Mucosa of descending colon (tissue), 3 donors: ENCODE results near the gene SLC16A13. TPM values are rescaled to one million over a fixed set of nuclear protein-coding genes. Genes with fewer than 3 reads are reported as not detected.

Source experiments
- ATAC-seq: fragments of 200-7000 bp; cut with Tn5 transposase; one replicate; pipeline ENCODE4 v1.9.1; 2020; ENCODE audit warnings: mild to moderate bottlenecking, moderate library complexity
- DNase-seq, 3 donors: peaks; one replicate each; pipeline ENCODE4 v3.0.0-alpha.2; 2020
- H3K36me3 ChIP-seq: fragments of 200-600 bp; one replicate; pipeline ENCODE4 v1.8.0; 2021; ENCODE audit warnings: low read depth, mild to moderate bottlenecking
- H3K4me1 ChIP-seq: fragments of 200-600 bp; one replicate; pipeline ENCODE4 v1.8.0; 2021; ENCODE audit warnings: low read depth, mild to moderate bottlenecking
- H3K4me3 ChIP-seq: fragments of 200-600 bp; one replicate; pipeline ENCODE4 v1.8.0; 2021; ENCODE audit warnings: mild to moderate bottlenecking
- H3K9me3 ChIP-seq: fragments of 200-600 bp; one replicate; pipeline ENCODE4 v1.8.0; 2021; ENCODE audit warnings: mild to moderate bottlenecking
- CTCF ChIP-seq: fragments of 200-600 bp; IDR thresholded peaks from one replicate; pipeline ENCODE4 v1.8.0; 2022; ENCODE audit warnings: antibody characterized with exemption, mild to moderate bottlenecking
- intact Hi-C, 2 donors: fragments of 100-400 bp; cut with DNase I in 1 of 2; cut with micrococcal nuclease in 1 of 2; formaldehyde crosslinking; loops; one replicate each; pipeline versions ENCODE4 v1.11.0 to v1.11.1; 2022; cut with DNase I, micrococcal nuclease
- total RNA-seq, 3 donors: library from RNA; stranded (reverse); fragmentation: NEBNext Ultra II Directional in 2 of 3; extraction: Animal tissue kit (Norgen Biotek cat#: 25700) in 2 of 3; gene quantifications; one replicate each; pipeline versions ENCODE4 v1.2.1 to v1.2.4, GENCODE V29; 2021 to 2023
- donor health status: DM: no; HTN: no; CAD: no; lungs with moderate emphysema.
- donor health status: DM: no; HTN: no; CAD: no.
- donor health status: DM: no; HTN: yes; CAD: no.

SLC16A13 gene
- total RNA-seq, 3 donors from 2014 or later: 3.8 to 7.3 (median 6.6) TPM

- Histone ChIP-seq H3K4me1 (no peaks in the 10 kb centered on the region), H3K36me3 (no peaks in the 10 kb centered on the region), H3K9me3 (no peaks in the 10 kb centered on the region), H3K4me3 (no peak overlapping the region)
- no peak for TF ChIP-seq CTCF
- peak in 2 of 3 donors; percentile 38 to 42 for DNase-seq
- peak; percentile 35 for ATAC-seq
- intact Hi-C loops: loop anchor here in 1 of 2 donors (5.0 kb wide), 1 partner anchor 89 kb away; no protein-coding TSS in a partner anchor
Measured at GRCh38 chr17:7001318-7001961, 34.4 kb upstream of the SLC16A13 start.

GRCh38 chr17:7002288-7003047 is 33.3 kb upstream of the SLC16A13 start:
- no peak for TF ChIP-seq CTCF
- Histone ChIP-seq H3K9me3 (no peaks in the 10 kb centered on the region), H3K4me1 (no peaks in the 10 kb centered on the region), H3K36me3 (no peaks in the 10 kb centered on the region), H3K4me3 (no peak overlapping the region)
- ATAC-seq (peak; percentile 61), DNase-seq (no peak)
- intact Hi-C loops: loop anchor here in 1 of 2 donors (5.0 kb wide), 1 partner anchor 90 kb away; no protein-coding TSS in a partner anchor

- no peaks in the 10 kb centered on the region for H3K36me3 ChIP-seq
- DNase-seq (no peak), ATAC-seq (no peak)
- TF ChIP-seq CTCF: no peak
- no peaks in the 10 kb centered on the region for H3K4me1 ChIP-seq
- intact Hi-C loops: loop anchor here in 1 of 2 donors (5.0 kb wide), 1 partner anchor 91 kb away; no protein-coding TSS in a partner anchor
- H3K4me3 ChIP-seq: no peak overlapping the region
- H3K9me3 ChIP-seq: no peaks in the 10 kb centered on the region
Measured at GRCh38 chr17:7003745-7004144, 32.1 kb upstream of the SLC16A13 start.

GRCh38 chr17:7004398-7005253 is 31.2 kb upstream of the SLC16A13 start:
- DNase-seq: peak in 2 of 3 donors; percentile 31 to 65
- no peaks in the 10 kb centered on the region for H3K36me3 ChIP-seq
- H3K9me3 ChIP-seq: no peaks in the 10 kb centered on the region
- peak; percentile 85 for ATAC-seq
- intact Hi-C loops: loop anchor here in 1 of 2 donors (5.0 kb wide), 1 partner anchor 92 kb away; no protein-coding TSS in a partner anchor
- no peaks in the 10 kb centered on the region for H3K4me1 ChIP-seq
- H3K4me3 ChIP-seq: no peak overlapping the region
- TF ChIP-seq CTCF: peak; percentile 38

- Histone ChIP-seq H3K9me3 (no peaks in the 10 kb centered on the region), H3K36me3 (no peaks in the 10 kb centered on the region), H3K4me3 (no peak overlapping the region), H3K4me1 (peaks cover 5% of the 10 kb centered on the region)
- ATAC-seq: no peak
- no peak for DNase-seq
- TF ChIP-seq CTCF: no peak
- intact Hi-C loops: no loop called here
Measured at GRCh38 chr17:7005716-7006115, 30.1 kb upstream of the SLC16A13 start.
